ENCODE results near the gene DPPA4. TPM values are rescaled to one million over a fixed set of nuclear protein-coding genes. Genes with fewer than 3 reads are reported as not detected.

Gene DPPA4
- total and polyA plus RNA-seq, 2 donors from 2014 or later = not detected

DNA sequence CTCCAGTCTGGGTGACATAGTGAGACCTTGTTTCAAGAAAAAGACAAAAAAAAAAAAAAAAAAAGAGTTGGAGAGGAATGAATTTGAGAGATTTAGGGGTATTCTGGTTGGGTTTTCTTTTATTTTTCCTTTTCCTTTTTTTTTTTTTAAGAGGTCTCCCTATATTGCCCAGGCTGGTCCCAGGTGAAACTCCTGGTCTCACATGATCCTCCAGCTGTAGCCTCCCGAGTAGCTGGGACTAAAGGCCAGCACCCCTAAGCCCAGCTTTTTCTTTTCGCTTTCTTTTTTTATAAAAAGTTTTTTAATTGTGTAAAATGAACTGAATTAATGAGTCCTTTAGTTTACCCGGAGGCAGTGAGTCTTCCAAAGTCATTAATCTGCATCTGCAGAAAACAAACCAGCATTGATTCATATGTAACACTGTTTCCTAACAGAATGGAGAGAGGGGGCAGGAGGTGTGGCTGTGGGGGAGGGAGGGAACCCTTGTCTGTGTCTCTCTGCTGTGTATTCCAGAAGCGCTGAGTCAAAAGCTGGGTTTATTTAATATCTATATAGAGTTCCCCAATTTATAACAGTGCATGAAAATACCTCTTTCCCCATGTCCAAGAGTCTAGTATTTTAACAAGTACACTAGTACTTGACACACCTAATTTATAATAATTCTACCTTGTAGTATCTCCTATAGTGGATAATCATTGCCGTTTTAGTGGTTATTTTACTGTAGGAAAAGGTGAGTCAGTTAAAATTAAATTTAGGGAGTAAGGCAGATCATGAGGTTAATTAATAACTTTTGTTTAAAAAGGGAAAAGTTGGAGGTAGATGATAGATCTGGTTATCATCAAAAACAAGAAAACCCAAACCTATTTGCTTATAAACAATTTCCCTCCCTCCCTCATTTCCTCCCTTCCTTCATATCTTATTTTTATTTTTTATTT is 2.6 kb upstream of the DPPA4 start:
- H3K9ac ChIP-seq (ENCODE audit: low read length in 3 of 3) = no peak overlapping the region
- H3K36me3 ChIP-seq (ENCODE audit: control insufficient read depth in 2 of 3, insufficient read depth in 3 of 3, low read length in 3 of 3) = no peaks in the 10 kb centered on the region
- TF ChIP-seq, protein P1, sequence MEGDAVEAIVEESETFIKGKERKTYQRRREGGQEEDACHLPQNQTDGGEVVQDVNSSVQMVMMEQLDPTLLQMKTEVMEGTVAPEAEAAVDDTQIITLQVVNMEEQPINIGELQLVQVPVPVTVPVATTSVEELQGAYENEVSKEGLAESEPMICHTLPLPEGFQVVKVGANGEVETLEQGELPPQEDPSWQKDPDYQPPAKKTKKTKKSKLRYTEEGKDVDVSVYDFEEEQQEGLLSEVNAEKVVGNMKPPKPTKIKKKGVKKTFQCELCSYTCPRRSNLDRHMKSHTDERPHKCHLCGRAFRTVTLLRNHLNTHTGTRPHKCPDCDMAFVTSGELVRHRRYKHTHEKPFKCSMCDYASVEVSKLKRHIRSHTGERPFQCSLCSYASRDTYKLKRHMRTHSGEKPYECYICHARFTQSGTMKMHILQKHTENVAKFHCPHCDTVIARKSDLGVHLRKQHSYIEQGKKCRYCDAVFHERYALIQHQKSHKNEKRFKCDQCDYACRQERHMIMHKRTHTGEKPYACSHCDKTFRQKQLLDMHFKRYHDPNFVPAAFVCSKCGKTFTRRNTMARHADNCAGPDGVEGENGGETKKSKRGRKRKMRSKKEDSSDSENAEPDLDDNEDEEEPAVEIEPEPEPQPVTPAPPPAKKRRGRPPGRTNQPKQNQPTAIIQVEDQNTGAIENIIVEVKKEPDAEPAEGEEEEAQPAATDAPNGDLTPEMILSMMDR (IDR thresholded peaks at IDR 0.05; ENCODE audit: borderline replicate concordance, extremely low read depth, insufficient read depth) = no peak
- DNase-seq = no peak
- H3K27ac ChIP-seq (ENCODE audit: low read depth in 2 of 2, low read length in 2 of 2) = no peak overlapping the region
- no peaks in the 10 kb centered on the region for H3K4me1 ChIP-seq (ENCODE audit: control insufficient read depth in 2 of 3, insufficient read depth in 2 of 3, low read depth in 1 of 3, low read length in 3 of 3)
- no peaks in the 10 kb centered on the region for H3K9me3 ChIP-seq (ENCODE audit: control insufficient read depth in 2 of 3, insufficient read depth in 1 of 3, low read length in 3 of 3)
- intact Hi-C loops (cut with DNase I) = no loop called here
- no peaks in the 10 kb centered on the region for H3K27me3 ChIP-seq (ENCODE audit: control insufficient read depth, insufficient read depth, low read length)
- FAIRE-seq = no peak
- H3K4me3 ChIP-seq (ENCODE audit: low read length in 3 of 3) = no peak overlapping the region

DNA sequence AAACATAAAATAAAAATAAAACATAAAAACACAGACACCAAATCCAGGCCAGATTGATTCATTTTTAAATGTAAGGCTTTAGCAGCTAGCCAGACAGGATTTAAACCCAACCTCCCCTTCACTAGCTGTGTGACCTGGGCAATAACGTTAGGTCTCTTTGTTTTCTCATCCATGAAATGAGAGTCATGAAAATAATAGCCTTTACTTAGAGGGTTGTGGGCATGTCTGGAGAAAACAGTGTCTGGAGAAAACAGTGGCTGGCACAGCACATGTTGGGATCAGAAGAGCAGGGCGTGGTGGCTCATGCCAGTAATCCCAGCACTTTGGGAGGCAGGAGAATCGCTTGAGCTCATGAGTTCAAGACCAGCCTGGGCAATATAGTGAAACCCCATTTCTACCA is 1.9 kb upstream of the DPPA4 start:
- no peak overlapping the region for H3K9ac ChIP-seq (ENCODE audit: low read length in 3 of 3)
- no peaks in the 10 kb centered on the region for H3K27me3 ChIP-seq (ENCODE audit: control insufficient read depth, insufficient read depth, low read length)
- H3K4me1 ChIP-seq (ENCODE audit: control insufficient read depth in 2 of 3, insufficient read depth in 2 of 3, low read depth in 1 of 3, low read length in 3 of 3) = no peaks in the 10 kb centered on the region
- H3K36me3 ChIP-seq (ENCODE audit: control insufficient read depth in 2 of 3, insufficient read depth in 3 of 3, low read length in 3 of 3) = no peaks in the 10 kb centered on the region
- TF ChIP-seq, protein P1 (IDR thresholded peaks at IDR 0.05; ENCODE audit: borderline replicate concordance, extremely low read depth, insufficient read depth) = no peak
- intact Hi-C loops (cut with DNase I) = no loop called here
- H3K27ac ChIP-seq (ENCODE audit: low read depth in 2 of 2, low read length in 2 of 2) = no peak overlapping the region
- FAIRE-seq (no peak), DNase-seq (peak in 3 of 5 donors; percentile 54 to 84 (median 81))
- no peak overlapping the region for H3K4me3 ChIP-seq (ENCODE audit: low read length in 3 of 3)
- no peaks in the 10 kb centered on the region for H3K9me3 ChIP-seq (ENCODE audit: control insufficient read depth in 2 of 3, insufficient read depth in 1 of 3, low read length in 3 of 3)

DNA sequence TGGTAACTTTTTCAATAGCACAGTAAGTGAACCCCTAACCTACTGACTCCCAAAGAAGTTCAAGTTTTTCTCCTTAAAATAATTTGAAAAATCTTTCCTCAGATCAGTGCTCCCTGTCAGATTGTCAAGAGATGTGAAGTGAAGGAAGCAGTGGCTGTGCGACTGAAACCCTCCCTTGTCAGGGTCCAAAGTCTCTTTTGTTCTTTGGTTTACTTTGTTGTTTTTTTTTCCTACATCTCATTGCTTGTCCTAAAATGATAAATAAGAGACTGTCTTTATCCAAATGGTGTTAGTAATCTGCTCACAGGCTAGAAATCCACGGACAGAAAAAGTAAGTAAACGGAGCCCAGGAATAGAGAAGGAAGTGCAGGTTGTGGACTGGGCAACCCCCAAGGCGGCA is 976 bp upstream of the DPPA4 start:
- Histone ChIP-seq H3K9me3 (ENCODE audit: control insufficient read depth in 2 of 3, insufficient read depth in 1 of 3, low read length in 3 of 3) (no peaks in the 10 kb centered on the region), H3K9ac (ENCODE audit: low read length in 3 of 3) (no peak overlapping the region), H3K27ac (ENCODE audit: low read depth in 2 of 2, low read length in 2 of 2) (no peak overlapping the region), H3K4me1 (ENCODE audit: control insufficient read depth in 2 of 3, insufficient read depth in 2 of 3, low read depth in 1 of 3, low read length in 3 of 3) (no peaks in the 10 kb centered on the region), H3K36me3 (ENCODE audit: control insufficient read depth in 2 of 3, insufficient read depth in 3 of 3, low read length in 3 of 3) (no peaks in the 10 kb centered on the region), H3K27me3 (ENCODE audit: control insufficient read depth, insufficient read depth, low read length) (no peaks in the 10 kb centered on the region), H3K4me3 (ENCODE audit: low read length in 3 of 3) (no peak overlapping the region)
- intact Hi-C loops (cut with DNase I) = no loop called here
- DNase-seq (peak in 1 of 5 donors; percentile 20), FAIRE-seq (no peak)
- TF ChIP-seq, protein P1 (IDR thresholded peaks at IDR 0.05; ENCODE audit: borderline replicate concordance, extremely low read depth, insufficient read depth) = no peak

Measured in kidney (tissue), 14 donors.